Measurements from ENCODE around the gene MTG1.

Gene MTG1

DNA sequence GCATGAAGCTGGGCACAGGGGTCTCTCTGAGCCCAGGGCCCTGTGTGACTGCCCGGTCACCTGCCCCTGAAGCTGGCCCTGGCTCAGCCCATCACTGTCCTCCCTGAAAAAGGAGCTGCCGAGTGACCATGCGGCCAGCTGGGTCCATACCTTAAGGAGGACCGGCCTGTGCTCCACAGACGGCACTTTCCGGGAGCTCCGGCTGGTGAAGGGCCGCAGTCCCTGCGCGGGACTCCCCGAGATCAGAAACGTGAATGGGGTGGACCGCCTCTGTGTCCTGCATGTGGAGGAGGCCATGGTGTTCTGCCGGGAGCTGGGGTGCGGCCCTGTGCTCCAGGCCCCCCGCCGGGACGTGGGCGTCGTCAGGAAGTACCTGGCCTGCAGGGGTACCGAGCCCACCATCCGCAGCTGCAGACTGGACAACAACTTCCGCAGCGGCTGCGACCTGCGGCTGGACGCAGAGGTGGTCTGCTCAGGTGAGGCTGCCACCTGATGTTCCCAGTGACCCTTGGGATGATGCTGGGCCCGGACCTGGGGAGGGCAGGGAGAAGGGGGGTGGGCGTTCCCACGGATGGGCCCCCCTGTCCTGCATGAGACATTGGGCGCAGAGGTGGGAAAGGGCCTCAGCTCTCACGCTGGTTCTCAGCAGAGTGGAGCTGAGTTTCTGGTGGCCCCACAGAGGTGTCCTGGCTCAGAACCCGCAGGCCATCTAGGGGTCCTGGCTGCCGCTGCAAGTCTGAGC lies 63.3 kb downstream of the MTG1 start:
- Histone ChIP-seq H3K27ac (replicated peaks) (no peak overlapping the region), H3K4me3 (replicated peaks; ENCODE audit: insufficient read depth, low read length) (no peak overlapping the region), H3K27me3 (ENCODE audit: insufficient read depth, poor library complexity, severe bottlenecking) (no peaks in the 10 kb centered on the region)
- no peak for DNase-seq (ENCODE audit: low read depth in 1 of 2, low spot score in 1 of 2)
- TF ChIP-seq POLR2AphosphoS5 (IDR thresholded peaks at IDR 0.05; ENCODE audit: low read depth) (no peak), SPI1 (IDR thresholded peaks at IDR 0.05; ENCODE audit: borderline replicate concordance, low read depth) (no peak), GABPA (IDR thresholded peaks at IDR 0.05; ENCODE audit: low read depth) (no peak), CTCF (IDR thresholded peaks at IDR 0.05; ENCODE audit: insufficient read depth, low read length) (no peak)
- TF ChIP-seq, protein P1, sequence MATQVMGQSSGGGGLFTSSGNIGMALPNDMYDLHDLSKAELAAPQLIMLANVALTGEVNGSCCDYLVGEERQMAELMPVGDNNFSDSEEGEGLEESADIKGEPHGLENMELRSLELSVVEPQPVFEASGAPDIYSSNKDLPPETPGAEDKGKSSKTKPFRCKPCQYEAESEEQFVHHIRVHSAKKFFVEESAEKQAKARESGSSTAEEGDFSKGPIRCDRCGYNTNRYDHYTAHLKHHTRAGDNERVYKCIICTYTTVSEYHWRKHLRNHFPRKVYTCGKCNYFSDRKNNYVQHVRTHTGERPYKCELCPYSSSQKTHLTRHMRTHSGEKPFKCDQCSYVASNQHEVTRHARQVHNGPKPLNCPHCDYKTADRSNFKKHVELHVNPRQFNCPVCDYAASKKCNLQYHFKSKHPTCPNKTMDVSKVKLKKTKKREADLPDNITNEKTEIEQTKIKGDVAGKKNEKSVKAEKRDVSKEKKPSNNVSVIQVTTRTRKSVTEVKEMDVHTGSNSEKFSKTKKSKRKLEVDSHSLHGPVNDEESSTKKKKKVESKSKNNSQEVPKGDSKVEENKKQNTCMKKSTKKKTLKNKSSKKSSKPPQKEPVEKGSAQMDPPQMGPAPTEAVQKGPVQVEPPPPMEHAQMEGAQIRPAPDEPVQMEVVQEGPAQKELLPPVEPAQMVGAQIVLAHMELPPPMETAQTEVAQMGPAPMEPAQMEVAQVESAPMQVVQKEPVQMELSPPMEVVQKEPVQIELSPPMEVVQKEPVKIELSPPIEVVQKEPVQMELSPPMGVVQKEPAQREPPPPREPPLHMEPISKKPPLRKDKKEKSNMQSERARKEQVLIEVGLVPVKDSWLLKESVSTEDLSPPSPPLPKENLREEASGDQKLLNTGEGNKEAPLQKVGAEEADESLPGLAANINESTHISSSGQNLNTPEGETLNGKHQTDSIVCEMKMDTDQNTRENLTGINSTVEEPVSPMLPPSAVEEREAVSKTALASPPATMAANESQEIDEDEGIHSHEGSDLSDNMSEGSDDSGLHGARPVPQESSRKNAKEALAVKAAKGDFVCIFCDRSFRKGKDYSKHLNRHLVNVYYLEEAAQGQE (IDR thresholded peaks at IDR 0.05; ENCODE audit: insufficient replicate concordance, low read depth): no peak

- Histone ChIP-seq H3K27ac (replicated peaks) (no peak overlapping the region), H3K4me3 (replicated peaks; ENCODE audit: insufficient read depth, low read length) (no peak overlapping the region), H3K27me3 (ENCODE audit: insufficient read depth, poor library complexity, severe bottlenecking) (no peaks in the 10 kb centered on the region)
- DNase-seq (ENCODE audit: low read depth in 1 of 2, low spot score in 1 of 2): no peak
- TF ChIP-seq SPI1 (IDR thresholded peaks at IDR 0.05; ENCODE audit: borderline replicate concordance, low read depth): no peak
- no peak for TF ChIP-seq CTCF (IDR thresholded peaks at IDR 0.05; ENCODE audit: insufficient read depth, low read length)
- TF ChIP-seq POLR2AphosphoS5 (IDR thresholded peaks at IDR 0.05; ENCODE audit: low read depth): no peak
- TF ChIP-seq, protein P1 (IDR thresholded peaks at IDR 0.05; ENCODE audit: insufficient replicate concordance, low read depth): no peak
- no peak for TF ChIP-seq GABPA (IDR thresholded peaks at IDR 0.05; ENCODE audit: low read depth)
Observed at GRCh38 chr10:133458021-133458709, 64.2 kb downstream of the MTG1 start.

DNA sequence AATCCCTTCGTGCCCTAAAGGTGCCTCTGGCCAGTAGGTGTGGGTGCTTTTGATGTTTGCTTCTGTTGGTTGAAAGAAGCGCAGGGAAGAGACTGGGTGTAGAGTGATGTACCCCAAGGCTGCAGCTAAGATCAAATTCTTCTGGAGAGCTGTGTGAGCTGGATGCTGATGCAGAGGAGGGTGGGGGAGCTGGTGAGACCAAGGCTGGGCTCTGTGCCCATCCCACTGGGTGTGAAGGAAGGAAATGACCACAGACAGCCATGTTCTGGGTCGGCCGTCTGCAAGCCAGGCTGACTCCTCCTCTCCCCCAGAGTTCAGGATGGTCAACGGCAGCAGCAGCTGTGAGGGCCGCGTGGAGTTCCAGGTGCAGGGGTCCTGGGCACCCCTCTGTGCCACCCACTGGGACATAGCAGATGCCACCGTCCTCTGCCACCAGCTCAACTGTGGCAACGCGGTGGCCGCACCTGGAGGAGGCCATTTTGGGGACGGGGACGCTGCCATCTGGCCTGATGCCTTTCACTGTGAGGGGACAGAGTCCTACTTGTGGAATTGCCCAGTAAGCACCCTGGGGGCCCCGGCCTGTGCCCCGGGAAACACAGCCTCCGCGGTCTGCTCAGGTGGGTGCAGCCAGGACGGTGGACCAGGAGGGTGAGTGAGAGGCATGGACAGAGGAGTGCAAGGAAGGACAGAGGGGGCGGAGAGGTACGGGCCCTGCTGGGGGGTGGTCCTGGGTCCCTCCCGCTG lies 64.9 kb downstream of the MTG1 start:
- Histone ChIP-seq H3K4me3 (replicated peaks; ENCODE audit: insufficient read depth, low read length) (no peak overlapping the region), H3K27ac (replicated peaks) (no peak overlapping the region), H3K27me3 (ENCODE audit: insufficient read depth, poor library complexity, severe bottlenecking) (no peaks in the 10 kb centered on the region)
- no peak for DNase-seq (ENCODE audit: low read depth in 1 of 2, low spot score in 1 of 2)
- no peak for TF ChIP-seq POLR2AphosphoS5 (IDR thresholded peaks at IDR 0.05; ENCODE audit: low read depth)

Measured in HL-60 (cell line).